Right atrium auricular region (tissue), 2 donors: ENCODE data around the gene TPSG1. TPM values are rescaled to one million over a fixed set of nuclear protein-coding genes. Genes with fewer than 3 reads are reported as not detected.

Source experiments
- DNase-seq: peaks from one replicate; pipeline ENCODE4 v3.0.0-alpha.2; 2019; ENCODE audit warnings: low spot score
- H3K27ac ChIP-seq, 2 donors: fragments of 200-600 bp; sonication (generic); 1 replicate in 1 of 2; 2 replicates in 1 of 2; pipeline ENCODE4 v1.5.1; 2016 to 2019
- H3K27me3 ChIP-seq, 2 donors: fragments of 200-600 bp; sonication (generic); one replicate each; pipeline versions ENCODE4 v1.5.1 to v1.6.0; 2017 to 2019
- H3K36me3 ChIP-seq: fragments of 200-600 bp; sonication (generic); one replicate; pipeline ENCODE4 v1.5.1; 2016
- H3K4me1 ChIP-seq, 2 donors: fragments of 200-600 bp; sonication (generic); one replicate each; pipeline versions ENCODE4 v1.5.1 to v1.6.0; 2017 to 2019
- H3K4me3 ChIP-seq, 2 donors: fragments of 200-600 bp; sonication (generic); 1 replicate in 1 of 2; 2 replicates in 1 of 2; pipeline ENCODE4 v1.5.1; 2017 to 2019; ENCODE audit warnings: mild to moderate bottlenecking in 1 of 2, moderate library complexity in 1 of 2
- H3K9me3 ChIP-seq, 2 donors: fragments of 200-600 bp; sonication (generic); one replicate each; pipeline ENCODE4 v1.5.1; 2019
- total RNA-seq, 2 donors: library from RNA; depleted of rRNA; stranded (reverse); fragments of >200 nt; gene quantifications; one replicate each; pipeline ENCODE4 v1.1.0, GENCODE V29; 2016
- TF ChIP-seq, protein P1 (sequence below), 2 donors: fragments of 200-600 bp; sonication (generic); IDR thresholded peaks; one replicate each; pipeline ENCODE4 v1.5.1; 2019; ENCODE audit warnings: antibody characterized with exemption in 2 of 2

Gene TPSG1
- total RNA-seq, 2 donors from 2014 or later: not detected

GRCh38 chr16:1198194-1198593, 26.9 kb downstream of the TPSG1 start:
- Histone ChIP-seq H3K27me3 (no peaks in the 10 kb centered on the region), H3K27ac (no peak overlapping the region), H3K4me3 (no peak overlapping the region), H3K9me3 (no peaks in the 10 kb centered on the region), H3K4me1 (peaks cover 0 to 6% of the 10 kb centered on the region in 2 donors), H3K36me3 (no peaks in the 10 kb centered on the region)
- no peak for DNase-seq
- TF ChIP-seq, protein P1, sequence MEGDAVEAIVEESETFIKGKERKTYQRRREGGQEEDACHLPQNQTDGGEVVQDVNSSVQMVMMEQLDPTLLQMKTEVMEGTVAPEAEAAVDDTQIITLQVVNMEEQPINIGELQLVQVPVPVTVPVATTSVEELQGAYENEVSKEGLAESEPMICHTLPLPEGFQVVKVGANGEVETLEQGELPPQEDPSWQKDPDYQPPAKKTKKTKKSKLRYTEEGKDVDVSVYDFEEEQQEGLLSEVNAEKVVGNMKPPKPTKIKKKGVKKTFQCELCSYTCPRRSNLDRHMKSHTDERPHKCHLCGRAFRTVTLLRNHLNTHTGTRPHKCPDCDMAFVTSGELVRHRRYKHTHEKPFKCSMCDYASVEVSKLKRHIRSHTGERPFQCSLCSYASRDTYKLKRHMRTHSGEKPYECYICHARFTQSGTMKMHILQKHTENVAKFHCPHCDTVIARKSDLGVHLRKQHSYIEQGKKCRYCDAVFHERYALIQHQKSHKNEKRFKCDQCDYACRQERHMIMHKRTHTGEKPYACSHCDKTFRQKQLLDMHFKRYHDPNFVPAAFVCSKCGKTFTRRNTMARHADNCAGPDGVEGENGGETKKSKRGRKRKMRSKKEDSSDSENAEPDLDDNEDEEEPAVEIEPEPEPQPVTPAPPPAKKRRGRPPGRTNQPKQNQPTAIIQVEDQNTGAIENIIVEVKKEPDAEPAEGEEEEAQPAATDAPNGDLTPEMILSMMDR (IDR thresholded peaks at IDR 0.05): no peak

- H3K27ac ChIP-seq: no peak overlapping the region
- no peaks in the 10 kb centered on the region for H3K27me3 ChIP-seq
- peaks cover 0 to 6% of the 10 kb centered on the region in 2 donors for H3K4me1 ChIP-seq
- DNase-seq: no peak
- TF ChIP-seq, protein P1 (IDR thresholded peaks at IDR 0.05): no peak
- no peak overlapping the region for H3K4me3 ChIP-seq
- no peaks in the 10 kb centered on the region for H3K36me3 ChIP-seq
- H3K9me3 ChIP-seq: no peaks in the 10 kb centered on the region
Observed at GRCh38 chr16:1197237-1197866, 27.7 kb downstream of the TPSG1 start.

GRCh38 chr16:1196494-1196893, 28.6 kb downstream of the TPSG1 start:
- no peak overlapping the region for H3K4me3 ChIP-seq
- H3K27me3 ChIP-seq: no peaks in the 10 kb centered on the region
- no peaks in the 10 kb centered on the region for H3K9me3 ChIP-seq
- H3K36me3 ChIP-seq: no peaks in the 10 kb centered on the region
- peaks cover 0 to 6% of the 10 kb centered on the region in 2 donors for H3K4me1 ChIP-seq
- H3K27ac ChIP-seq: no peak overlapping the region
- DNase-seq: no peak
- TF ChIP-seq, protein P1 (IDR thresholded peaks at IDR 0.05): no peak

DNA sequence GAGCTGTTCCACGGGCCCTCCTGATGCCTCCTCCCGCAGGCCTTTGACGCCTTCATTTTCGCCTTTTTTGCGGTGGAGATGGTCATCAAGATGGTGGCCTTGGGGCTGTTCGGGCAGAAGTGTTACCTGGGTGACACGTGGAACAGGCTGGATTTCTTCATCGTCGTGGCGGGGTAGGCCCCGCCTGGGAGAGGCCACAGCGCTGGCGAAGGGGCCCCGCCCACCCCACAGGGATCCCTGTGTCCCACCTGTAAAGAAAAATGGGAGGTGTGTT, 29.7 kb downstream of the TPSG1 start:
- Histone ChIP-seq H3K27me3 (no peaks in the 10 kb centered on the region), H3K9me3 (no peaks in the 10 kb centered on the region), H3K27ac (no peak overlapping the region)

GRCh38 chr16:1194665-1195392, 30.2 kb downstream of the TPSG1 start:
- Histone ChIP-seq H3K27me3 (no peaks in the 10 kb centered on the region), H3K27ac (no peak overlapping the region), H3K4me3 (peak overlapping the region in 1 of 2 donors; percentile 4), H3K9me3 (no peaks in the 10 kb centered on the region), H3K36me3 (no peaks in the 10 kb centered on the region), H3K4me1 (peaks cover 0 to 6% of the 10 kb centered on the region in 2 donors)
- no peak for DNase-seq
- TF ChIP-seq, protein P1 (IDR thresholded peaks at IDR 0.05): peak; percentile 59 to 95

More for the DNA sequence above, 29.7 kb downstream of the TPSG1 start:
- Histone ChIP-seq H3K4me1 (peaks cover 0 to 6% of the 10 kb centered on the region in 2 donors), H3K4me3 (no peak overlapping the region), H3K36me3 (no peaks in the 10 kb centered on the region)
- TF ChIP-seq, protein P1 (IDR thresholded peaks at IDR 0.05): no peak
- DNase-seq: no peak
